Breast epithelium (tissue), 4 donors: ENCODE data around the gene SEH1L. TPM values are rescaled to one million over a fixed set of nuclear protein-coding genes. Genes with fewer than 3 reads are reported as not detected.

Source experiments
- DNase-seq, 2 donors: peaks; one replicate each; pipeline ENCODE4 v3.0.0-alpha.2; 2019; ENCODE audit warnings: low spot score in 2 of 2
- H3K27ac ChIP-seq, 2 donors: fragments of 200-600 bp; sonication (generic) in 1 of 2; one replicate each; pipeline ENCODE4 v1.5.1; 2016 to 2019; ENCODE audit warnings: mild to moderate bottlenecking in 1 of 2
- H3K27me3 ChIP-seq, 2 donors: fragments of 200-600 bp; sonication (generic) in 1 of 2; one replicate each; pipeline versions ENCODE4 v1.5.1 to v1.6.0; 2017 to 2019; ENCODE audit warnings: control low read depth in 1 of 2, mild to moderate bottlenecking in 1 of 2
- H3K36me3 ChIP-seq: fragments of 200-600 bp; one replicate; pipeline ENCODE4 v1.5.1; 2019
- H3K4me1 ChIP-seq, 2 donors: fragments of 200-600 bp; sonication (generic); one replicate each; pipeline ENCODE4 v1.5.1; 2016 to 2019; ENCODE audit warnings: control low read depth in 1 of 2
- H3K4me3 ChIP-seq, 3 donors: fragments of 200-600 bp; sonication (generic); 1 replicate in 2 of 3; 2 replicates in 1 of 3; pipeline ENCODE4 v1.5.1; 2016 to 2019; ENCODE audit warnings: mild to moderate bottlenecking in 3 of 3, moderate library complexity in 2 of 3
- H3K9me3 ChIP-seq, 2 donors: fragments of 200-600 bp; sonication (generic) in 1 of 2; one replicate each; pipeline ENCODE4 v1.5.1; 2016 to 2019; ENCODE audit warnings: control low read depth in 1 of 2
- CTCF ChIP-seq, 3 donors: fragments of 450-650 bp; IDR thresholded peaks; one replicate each; pipeline ENCODE4 v1.5.1; 2016 to 2017; ENCODE audit warnings: antibody characterized with exemption in 3 of 3, mild to moderate bottlenecking in 3 of 3, moderate library complexity in 3 of 3
- POLR2A ChIP-seq: fragments of 450-650 bp; IDR thresholded peaks from one replicate; pipeline ENCODE4 v1.6.1; 2016; ENCODE audit warnings: antibody characterized with exemption, mild to moderate bottlenecking, moderate library complexity
- POLR2AphosphoS5 ChIP-seq, 3 donors: sonication (generic); formaldehyde crosslinking; IDR thresholded peaks; one replicate each; pipeline ENCODE4 v1.6.1; 2017; ENCODE audit warnings: antibody characterized with exemption in 3 of 3
- intact Hi-C: fragments of 100-400 bp; cut with DNase I; formaldehyde crosslinking; loops from one replicate; pipeline ENCODE4 v1.15.1; 2023; ENCODE audit warnings: low total_unique reads
- total RNA-seq, 3 donors: library from RNA; depleted of rRNA; stranded (reverse); fragments of >200 nt; gene quantifications; one replicate each; pipeline ENCODE4 v1.1.0, GENCODE V29; 2016

The SEH1L gene
- total RNA-seq, 3 donors from 2014 or later: 29.6 to 45.6 (median 38.5) TPM

GRCh38 chr18:13019301-13019700, 71.5 kb downstream of the SEH1L start:
- no peak for TF ChIP-seq POLR2A
- TF ChIP-seq POLR2AphosphoS5 (IDR thresholded peaks at IDR 0.05): no peak
- no peak for TF ChIP-seq CTCF (IDR thresholded peaks at IDR 0.05)
- H3K27ac ChIP-seq: no peak overlapping the region
- intact Hi-C loops: no loop called here
- peaks cover 4% of the 10 kb centered on the region for H3K36me3 ChIP-seq
- no peaks in the 10 kb centered on the region for H3K9me3 ChIP-seq
- H3K4me1 ChIP-seq: no peaks in the 10 kb centered on the region
- no peak overlapping the region for H3K4me3 ChIP-seq
- no peaks in the 10 kb centered on the region for H3K27me3 ChIP-seq
- DNase-seq: no peak

GRCh38 chr18:13022644-13023043, 74.8 kb downstream of the SEH1L start:
- DNase-seq: no peak
- Histone ChIP-seq H3K4me3 (no peak overlapping the region), H3K27ac (no peak overlapping the region), H3K36me3 (peaks cover 4% of the 10 kb centered on the region), H3K4me1 (no peaks in the 10 kb centered on the region), H3K27me3 (no peaks in the 10 kb centered on the region), H3K9me3 (no peaks in the 10 kb centered on the region)
- TF ChIP-seq CTCF (IDR thresholded peaks at IDR 0.05) (no peak), POLR2A (no peak), POLR2AphosphoS5 (IDR thresholded peaks at IDR 0.05) (no peak)
- intact Hi-C loops: no loop called here

- no peak for DNase-seq
- Histone ChIP-seq H3K4me1 (no peaks in the 10 kb centered on the region), H3K4me3 (no peak overlapping the region), H3K27ac (no peak overlapping the region), H3K36me3 (no peaks in the 10 kb centered on the region), H3K27me3 (no peaks in the 10 kb centered on the region), H3K9me3 (no peaks in the 10 kb centered on the region)
- TF ChIP-seq POLR2AphosphoS5 (IDR thresholded peaks at IDR 0.05): no peak
- no peak for TF ChIP-seq POLR2A
- TF ChIP-seq CTCF (IDR thresholded peaks at IDR 0.05): no peak
- intact Hi-C loops: no loop called here
These were observed 77.4 kb downstream of the SEH1L start for GRCh38 chr18:13025233-13025632.

DNA sequence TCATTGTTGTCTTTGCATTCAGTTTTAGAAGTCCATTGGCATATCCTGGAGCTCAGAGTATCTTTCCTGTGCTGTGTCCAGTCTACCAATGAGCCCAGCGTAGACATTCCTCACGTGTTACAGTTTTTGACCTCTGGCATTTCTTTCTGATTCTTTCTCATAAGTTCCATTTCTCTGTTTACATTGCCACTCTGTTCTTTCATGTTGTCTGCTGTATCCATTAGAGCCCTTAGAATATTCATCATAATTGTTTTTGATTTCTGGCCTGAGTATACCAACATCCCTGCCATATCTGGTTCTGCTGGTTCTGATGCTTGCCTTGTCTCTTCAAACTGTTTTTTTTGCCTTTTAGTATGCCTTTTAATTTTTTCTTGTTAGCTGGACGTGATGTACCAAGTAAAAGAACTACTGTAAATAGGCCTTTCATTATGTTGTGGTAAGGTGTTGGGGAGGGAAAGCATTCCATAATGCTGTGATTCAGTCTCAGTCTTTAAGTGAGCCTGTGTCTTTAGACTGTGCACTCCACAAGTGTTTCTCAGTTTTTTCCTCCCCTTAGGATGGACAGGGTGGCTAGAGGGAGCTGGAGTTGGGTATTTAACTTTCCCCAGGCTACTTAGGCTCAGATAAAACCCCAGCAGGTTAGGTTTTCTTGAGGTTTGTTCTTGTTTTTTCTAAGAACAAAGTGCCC, 78.9 kb downstream of the SEH1L start:
- Histone ChIP-seq H3K27ac (no peak overlapping the region), H3K4me1 (no peaks in the 10 kb centered on the region), H3K27me3 (no peaks in the 10 kb centered on the region), H3K4me3 (no peak overlapping the region), H3K9me3 (no peaks in the 10 kb centered on the region), H3K36me3 (peaks cover 5% of the 10 kb centered on the region)
- intact Hi-C loops: no loop called here
- TF ChIP-seq POLR2AphosphoS5 (IDR thresholded peaks at IDR 0.05): no peak
- no peak for TF ChIP-seq CTCF (IDR thresholded peaks at IDR 0.05)
- TF ChIP-seq POLR2A: no peak
- no peak for DNase-seq

DNA sequence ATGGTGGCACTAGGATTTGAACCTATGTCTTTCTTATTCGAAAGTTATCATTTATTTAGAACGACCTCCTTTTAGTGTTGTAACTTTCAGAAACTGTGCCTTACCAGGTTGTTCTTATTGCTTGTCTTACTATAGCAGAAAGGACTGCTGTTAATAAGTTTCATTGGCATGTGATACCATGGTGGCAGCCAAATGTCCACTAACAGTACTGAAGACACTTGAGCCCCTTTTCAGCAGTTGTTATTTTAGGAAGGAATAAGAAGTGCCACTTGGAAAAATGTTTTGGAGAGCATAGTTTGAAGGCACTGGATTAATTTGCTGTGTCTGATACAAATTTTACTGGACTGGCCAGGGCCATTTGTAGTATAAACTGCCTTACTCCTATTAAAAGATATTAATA, 81.1 kb downstream of the SEH1L start:
- intact Hi-C loops: no loop called here
- Histone ChIP-seq H3K36me3 (peaks cover 5% of the 10 kb centered on the region), H3K27me3 (no peaks in the 10 kb centered on the region), H3K9me3 (no peaks in the 10 kb centered on the region), H3K4me1 (no peaks in the 10 kb centered on the region), H3K4me3 (no peak overlapping the region), H3K27ac (no peak overlapping the region)
- no peak for DNase-seq
- TF ChIP-seq POLR2AphosphoS5 (IDR thresholded peaks at IDR 0.05) (no peak), CTCF (IDR thresholded peaks at IDR 0.05) (no peak), POLR2A (no peak)
